Psoas muscle (tissue), 8 donors: Measurements from ENCODE around the gene TCF7L2. TPM values are rescaled to one million over a fixed set of nuclear protein-coding genes. Genes with fewer than 3 reads are reported as not detected.

Experiments used
- ATAC-seq, 4 donors: fragments of 200-7000 bp; cut with Tn5 transposase; one replicate each; pipeline ENCODE4 v1.9.1; 2020; ENCODE audit warnings: moderate library complexity in 3 of 4, mild to moderate bottlenecking in 2 of 4
- DNase-seq, 2 donors: peaks; one replicate each; pipeline ENCODE4 v3.0.0-alpha.2; 2020
- H3K27ac ChIP-seq: fragments of 200-600 bp; one replicate; pipeline ENCODE4 v1.8.0; 2022
- H3K27me3 ChIP-seq, 3 donors: fragments of 200-600 bp in 1 of 3; one replicate each; pipeline versions ENCODE4 v1.6.1 to v1.8.0; 2013 to 2022; ENCODE audit warnings: low read length in 2 of 3, mild to moderate bottlenecking in 2 of 3, moderate library complexity in 1 of 3; ENCODE audit not compliant: insufficient read depth in 3 of 3
- H3K36me3 ChIP-seq, 2 donors: fragments of 200-600 bp in 1 of 2; one replicate each; pipeline versions ENCODE4 v1.6.1 to v1.8.0; 2013 to 2022; ENCODE audit warnings: low read depth in 1 of 2, mild to moderate bottlenecking in 1 of 2, moderate library complexity in 1 of 2; ENCODE audit not compliant: insufficient read depth in 1 of 2
- H3K4me1 ChIP-seq: fragments of 200-600 bp; one replicate; pipeline ENCODE4 v1.8.0; 2022
- H3K4me3 ChIP-seq: fragments of 200-600 bp; one replicate; pipeline ENCODE4 v1.8.0; 2022; ENCODE audit warnings: mild to moderate bottlenecking
- H3K9me3 ChIP-seq: fragments of 200-600 bp; one replicate; pipeline ENCODE4 v1.8.0; 2022
- WGBS, 3 donors: extraction: QIAGEN DNeasy Blood & Tissue Kit; methylation state at CpG; one replicate each; pipeline versions ENCODE4 v1.1.6 to v1.1.7; 2013; 5-methylcytosine and 5-hydroxymethylcytosine counted together
- intact Hi-C, 2 donors: fragments of 100-400 bp; cut with DNase I; formaldehyde crosslinking; loops; one replicate each; pipeline versions ENCODE4 v1.11.0 to v1.14.2; 2022
- polyA plus RNA-seq, 3 donors: library from polyadenylated mRNA; stranded (reverse); fragments of 200-250 nt; gene quantifications; one replicate each; pipeline ENCODE4 v1.2.3, GENCODE V29; 2013
- total RNA-seq, 4 donors: library from RNA; stranded (reverse); fragmentation: NEBNext Ultra II Directional in 2 of 4; extraction: Animal tissue kit (Norgen Biotek cat#: 25700) in 2 of 4; gene quantifications; one replicate each; pipeline versions ENCODE4 v1.2.1 to v1.2.4, GENCODE V29; 2021 to 2023
- TF ChIP-seq, protein P1 (sequence below): fragments of 200-600 bp; IDR thresholded peaks from one replicate; pipeline ENCODE4 v1.8.0; 2022; ENCODE audit warnings: antibody characterized with exemption
- donor health status: healthy with polysubstance abuse.
- donor health status: DM: no; HTN: no; CAD: no; lungs with moderate emphysema.
- donor health status: Bipolar disorder and iron deficiency.
- donor health status: healthy.
- donor health status: DM: yes; HTN: yes; CAD: no.
- donor health status: DM: no; HTN: no; CAD: no.
- donor health status: DM: no; HTN: no; CAD: no.
- donor health status: DM: yes; HTN: yes; CAD: no.

TCF7L2 gene
- total and polyA plus RNA-seq, 7 donors = 1.8 to 8.5 (median 4.3) TPM

DNA sequence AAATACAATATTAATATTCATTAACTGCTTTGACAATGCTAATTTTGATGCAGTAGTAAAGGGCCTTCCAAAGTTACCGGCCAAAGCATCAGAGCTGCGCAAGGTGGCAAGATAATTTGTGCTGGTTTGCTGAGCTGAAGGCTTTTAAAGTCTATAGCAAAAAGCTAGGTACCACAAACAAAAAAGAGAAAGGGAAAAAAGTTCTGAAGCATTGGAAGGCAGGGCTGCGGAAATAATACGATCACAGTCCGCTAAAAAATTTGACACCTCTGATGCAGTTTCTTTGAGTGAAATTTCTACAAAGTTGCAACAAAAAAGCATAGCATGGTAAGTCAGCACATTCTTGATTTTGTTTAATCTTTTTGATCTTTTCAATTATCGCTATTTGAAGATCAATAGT lies 175.6 kb downstream of the TCF7L2 start:
- Histone ChIP-seq H3K4me3 (peak overlapping the region; percentile 42), H3K36me3 (no peaks in the 10 kb centered on the region), H3K27me3 (no peaks in the 10 kb centered on the region), H3K4me1 (peaks cover 4% of the 10 kb centered on the region), H3K9me3 (no peaks in the 10 kb centered on the region), H3K27ac (no peak overlapping the region)
- no peak for DNase-seq
- intact Hi-C loops = loop anchor here (2.0 to 10.0 kb wide), 5 partner anchors 173 to 561 kb away; partner anchors contain the start of gene TCF7L2 (in 1 of the 2)
- TF ChIP-seq, protein P1, sequence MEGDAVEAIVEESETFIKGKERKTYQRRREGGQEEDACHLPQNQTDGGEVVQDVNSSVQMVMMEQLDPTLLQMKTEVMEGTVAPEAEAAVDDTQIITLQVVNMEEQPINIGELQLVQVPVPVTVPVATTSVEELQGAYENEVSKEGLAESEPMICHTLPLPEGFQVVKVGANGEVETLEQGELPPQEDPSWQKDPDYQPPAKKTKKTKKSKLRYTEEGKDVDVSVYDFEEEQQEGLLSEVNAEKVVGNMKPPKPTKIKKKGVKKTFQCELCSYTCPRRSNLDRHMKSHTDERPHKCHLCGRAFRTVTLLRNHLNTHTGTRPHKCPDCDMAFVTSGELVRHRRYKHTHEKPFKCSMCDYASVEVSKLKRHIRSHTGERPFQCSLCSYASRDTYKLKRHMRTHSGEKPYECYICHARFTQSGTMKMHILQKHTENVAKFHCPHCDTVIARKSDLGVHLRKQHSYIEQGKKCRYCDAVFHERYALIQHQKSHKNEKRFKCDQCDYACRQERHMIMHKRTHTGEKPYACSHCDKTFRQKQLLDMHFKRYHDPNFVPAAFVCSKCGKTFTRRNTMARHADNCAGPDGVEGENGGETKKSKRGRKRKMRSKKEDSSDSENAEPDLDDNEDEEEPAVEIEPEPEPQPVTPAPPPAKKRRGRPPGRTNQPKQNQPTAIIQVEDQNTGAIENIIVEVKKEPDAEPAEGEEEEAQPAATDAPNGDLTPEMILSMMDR = no peak
- WGBS, 3 donors = 88 to 93% (median 91%) methylated on average over 6 of the region's 6 CpGs
- no peak for ATAC-seq

DNA sequence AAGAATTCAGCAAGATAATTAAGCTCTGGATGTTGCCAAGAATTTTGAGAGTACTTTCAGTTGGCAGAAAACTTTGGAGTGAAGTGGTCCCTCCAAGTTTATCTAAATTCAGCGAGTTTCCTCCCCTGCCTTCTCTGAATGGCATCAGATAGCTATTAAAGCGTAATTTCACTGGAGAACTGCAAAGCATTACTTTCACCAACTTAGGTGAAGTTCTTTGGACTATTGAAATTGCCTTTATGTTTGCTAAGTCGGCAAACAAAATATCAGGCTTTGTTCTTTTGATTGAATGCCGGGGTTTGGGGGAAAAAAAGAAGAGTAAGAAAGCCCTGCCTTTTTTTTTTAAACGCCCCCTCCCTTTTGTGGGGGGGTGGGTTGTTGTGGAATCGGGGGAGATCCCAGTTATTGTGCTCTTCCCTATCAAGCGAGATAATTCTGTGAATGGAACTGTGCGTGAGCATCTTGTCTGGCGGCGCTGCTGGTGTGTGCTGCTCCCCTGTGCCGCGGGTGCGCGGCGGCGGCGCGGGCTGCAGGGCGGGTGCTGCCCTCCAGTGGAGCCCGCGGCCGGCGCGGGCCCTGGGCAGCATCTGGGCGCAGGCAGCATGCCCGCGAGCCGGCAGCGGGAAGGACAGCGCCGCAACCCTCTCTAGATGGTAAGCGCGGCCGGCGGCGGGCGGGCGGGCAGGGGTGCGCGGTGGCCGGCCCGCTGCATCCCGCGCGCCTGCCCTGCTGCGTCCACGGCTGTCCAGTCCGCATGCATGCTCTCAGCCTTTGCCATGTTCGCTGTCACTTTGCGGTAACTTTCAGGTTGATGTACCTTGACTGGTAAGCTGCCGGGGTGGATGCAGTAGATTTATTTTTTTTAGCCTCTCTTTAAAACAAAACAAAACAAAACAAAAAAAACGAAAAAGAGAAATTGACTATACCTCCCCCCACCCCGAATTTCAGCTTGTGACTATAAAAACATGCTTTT lies 176.5 kb downstream of the TCF7L2 start:
- H3K36me3 ChIP-seq = no peaks in the 10 kb centered on the region
- H3K27me3 ChIP-seq = no peaks in the 10 kb centered on the region
- H3K27ac ChIP-seq = no peak overlapping the region
- H3K4me1 ChIP-seq = peaks cover 4% of the 10 kb centered on the region
- WGBS, 3 donors = 9 to 13% (median 12%) methylated on average over 35 to 53 of the region's 53 CpGs
- DNase-seq (peak; percentile 73 to 83), ATAC-seq (peak; percentile 97 to 99 (median 98))
- TF ChIP-seq, protein P1 = peak; percentile 88
- H3K9me3 ChIP-seq = no peaks in the 10 kb centered on the region
- peak overlapping the region; percentile 42 for H3K4me3 ChIP-seq
- intact Hi-C loops = loop anchor here (2.0 to 10.0 kb wide), 5 partner anchors 174 to 562 kb away; partner anchors contain the start of gene TCF7L2 (in 1 of the 2)

DNA sequence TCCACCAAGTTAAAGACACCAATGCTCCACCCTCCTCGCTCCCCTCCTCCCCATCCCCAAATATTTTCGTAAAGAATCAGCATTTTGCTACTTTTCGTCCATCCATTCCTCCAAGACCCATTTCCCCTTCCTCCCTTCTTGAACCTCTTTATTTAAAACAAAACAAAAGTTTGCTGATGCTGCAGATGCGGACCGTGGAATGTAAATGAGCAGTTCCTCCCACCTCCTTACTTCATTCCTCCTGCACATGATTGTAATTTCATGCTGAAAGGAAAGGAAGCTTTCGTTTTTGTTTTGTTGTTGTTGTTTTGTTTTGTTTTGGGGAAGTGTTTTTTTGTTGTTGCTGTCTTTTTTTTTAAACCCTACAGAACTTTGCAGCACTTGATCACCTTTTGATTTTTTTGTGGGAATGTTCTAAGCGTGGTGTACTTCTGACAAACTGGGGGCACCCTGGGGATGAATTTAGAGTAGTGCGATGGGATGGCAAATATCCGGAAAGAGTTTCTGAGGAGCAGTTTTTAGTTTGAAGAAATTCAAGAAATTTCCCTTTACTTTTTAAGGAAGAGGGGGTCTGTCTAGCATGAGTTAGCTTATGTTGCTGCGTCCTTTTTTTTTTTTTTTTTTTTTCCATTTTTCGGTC lies 177.3 kb downstream of the TCF7L2 start:
- Histone ChIP-seq H3K27ac (no peak overlapping the region), H3K4me1 (peaks cover 4% of the 10 kb centered on the region), H3K27me3 (no peaks in the 10 kb centered on the region), H3K4me3 (peak overlapping the region; percentile 42), H3K9me3 (no peaks in the 10 kb centered on the region), H3K36me3 (no peaks in the 10 kb centered on the region)
- TF ChIP-seq, protein P1 = no peak
- DNase-seq (no peak), ATAC-seq (no peak)
- 81 to 85% (median 84%) methylated on average over 11 of the region's 11 CpGs for WGBS, 3 donors
- intact Hi-C loops = loop anchor here (2.0 to 10.0 kb wide), 5 partner anchors 175 to 563 kb away; partner anchors contain the start of gene TCF7L2 (in 1 of the 2)

DNA sequence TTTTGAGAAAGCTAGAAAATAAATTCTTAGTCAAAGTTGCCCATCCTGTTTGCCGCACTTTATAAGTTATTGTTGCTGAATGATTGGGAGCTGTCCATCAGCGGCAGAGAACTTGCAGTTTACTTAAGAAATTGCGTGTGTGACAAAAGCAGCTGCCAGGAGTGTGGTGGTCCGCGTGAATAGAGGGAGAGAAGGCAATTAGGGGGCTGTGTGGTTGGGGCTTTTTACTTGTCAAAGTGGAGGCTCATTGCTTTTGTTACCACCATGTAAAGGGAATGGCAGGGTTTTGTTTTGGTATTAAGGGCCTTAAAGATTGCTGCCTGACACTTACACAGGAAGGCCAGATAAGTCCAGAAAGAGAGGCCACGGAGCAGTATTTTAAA lies 177.8 kb downstream of the TCF7L2 start:
- Histone ChIP-seq H3K27ac (no peak overlapping the region), H3K4me3 (no peak overlapping the region), H3K9me3 (no peaks in the 10 kb centered on the region), H3K4me1 (peaks cover 4% of the 10 kb centered on the region), H3K36me3 (no peaks in the 10 kb centered on the region), H3K27me3 (no peaks in the 10 kb centered on the region)
- no peak for DNase-seq
- no peak for ATAC-seq
- TF ChIP-seq, protein P1 = no peak
- intact Hi-C loops = loop anchor here (2.0 to 10.0 kb wide), 5 partner anchors 176 to 563 kb away; partner anchors contain the start of gene TCF7L2 (in 1 of the 2)
- WGBS, 3 donors = 87 to 94% (median 87%) methylated on average over 6 of the region's 6 CpGs
